CD4-positive, alpha-beta T cell (primary cell): ENCODE data around the gene MIX23. TPM values are rescaled to one million over a fixed set of nuclear protein-coding genes. Genes with fewer than 3 reads are reported as not detected.

Experiments used
- ATAC-seq: fragments of 200-7000 bp; cut with Tn5 transposase; one replicate; pipeline ENCODE4 v1.10.0; 2022; ENCODE audit warnings: mild to moderate bottlenecking; ENCODE audit not compliant: poor library complexity
- CTCF ChIA-PET: fragments of 350-600 bp; sonication (Branson Sonifier 250); formaldehyde crosslinking; loops from one replicate; lab custom pipeline; 2021; ENCODE audit warnings: antibody characterized with exemption, inconsistent platforms; lab: Charles Lee
- POLR2A ChIA-PET: fragments of 350-600 bp; sonication (Branson Sonifier 250); formaldehyde crosslinking; loops from one replicate; lab custom pipeline; 2021; ENCODE audit warnings: antibody characterized with exemption, inconsistent platforms; lab: Charles Lee
- DNase-seq, 14 experiments: peaks; one replicate each; pipeline ENCODE4 v3.0.0-alpha.2; 2013 to 2020; ENCODE audit warnings: mixed read lengths in 2 of 14
- H3K27ac ChIP-seq, 2 donors: one replicate each; pipeline versions ENCODE4 v1.5.1 to v1.7.0; 2013; ENCODE audit warnings: low read length in 2 of 2, low read depth in 1 of 2, mild to moderate bottlenecking in 1 of 2
- H3K27me3 ChIP-seq, 2 experiments: 1 replicate in 1 of 2; 2 replicates in 1 of 2; pipeline versions ENCODE4 v1.6.1 to v1.7.0; 2013; ENCODE audit warnings: low read length in 2 of 2, control low read depth in 1 of 2, mild to moderate bottlenecking in 1 of 2, moderate library complexity in 1 of 2; ENCODE audit not compliant: insufficient read depth in 2 of 2, control insufficient read depth in 1 of 2
- H3K36me3 ChIP-seq: one replicate; pipeline ENCODE4 v1.6.1; 2013; ENCODE audit warnings: low read length, control low read depth; ENCODE audit not compliant: insufficient read depth
- H3K4me1 ChIP-seq: one replicate; pipeline ENCODE4 v1.6.1; 2013; ENCODE audit warnings: low read length, control low read depth; ENCODE audit not compliant: insufficient read depth
- H3K4me3 ChIP-seq: one replicate; pipeline ENCODE4 v1.5.1; 2013; ENCODE audit warnings: mild to moderate bottlenecking, low read length, moderate library complexity
- H3K9me3 ChIP-seq, 2 experiments: 1 replicate in 1 of 2; 2 replicates in 1 of 2; pipeline versions ENCODE4 v1.6.1 to v1.7.0; 2013; ENCODE audit warnings: low read length in 2 of 2, mild to moderate bottlenecking in 2 of 2, control low read depth in 1 of 2, moderate library complexity in 1 of 2; ENCODE audit not compliant: control insufficient read depth in 1 of 2, insufficient read depth in 1 of 2
- H3K27ac Mint-ChIP-seq: one replicate; pipeline ENCODE4 v1.8.0; 2020; ENCODE audit warnings: mixed read lengths
- H3K27me3 Mint-ChIP-seq: one replicate; pipeline ENCODE4 v1.8.0; 2021; ENCODE audit warnings: mixed read lengths
- H3K36me3 Mint-ChIP-seq: one replicate; pipeline ENCODE4 v1.8.0; 2021; ENCODE audit warnings: low read depth, mixed read lengths
- H3K4me1 Mint-ChIP-seq: one replicate; pipeline ENCODE4 v1.8.0; 2021; ENCODE audit warnings: low read depth, mixed read lengths
- H3K4me3 Mint-ChIP-seq: one replicate; pipeline ENCODE4 v1.8.0; 2020; ENCODE audit warnings: mild to moderate bottlenecking, mixed read lengths
- H3K9me3 Mint-ChIP-seq: one replicate; pipeline ENCODE4 v1.8.0; 2020; ENCODE audit warnings: mixed read lengths
- intact Hi-C, 2 experiments: fragments of 100-400 bp; cut with DNase I in 1 of 2; cut with micrococcal nuclease in 1 of 2; formaldehyde crosslinking; loops; one replicate each; pipeline versions ENCODE4 v1.15.1 to v1.9.0; 2023 to 2025; cut with DNase I, micrococcal nuclease
- total RNA-seq, 174 experiments: library from RNA in 2 of 174; stranded (reverse) in 2 of 174; gene quantifications; one replicate each; pipeline ENCODE4 v1.2.3 and lab custom pipeline; 2021 to 2026
- TF ChIP-seq, protein P1 (sequence below): fragments of 200-600 bp; IDR thresholded peaks from one replicate; pipeline ENCODE4 v1.8.0; 2022; ENCODE audit warnings: antibody characterized with exemption, mild to moderate bottlenecking

Gene MIX23
- total RNA-seq, 2 experiments from 2014 or later: 12.4 to 17.5 TPM

GRCh38 chr3:122349171-122349570 is 33.9 kb downstream of the MIX23 start:
- H3K4me3 Mint-ChIP-seq: no peak overlapping the region
- CTCF ChIA-PET: interaction anchor here (0.6 to 1.6 kb wide), 3 partner anchors 10 to 265 kb away, joined by 3 to 5 read pairs (median 3); no protein-coding TSS in a partner anchor

GRCh38 chr3:122343654-122344053 is 39.4 kb downstream of the MIX23 start:
- CTCF ChIA-PET: no interaction called here
- no peak overlapping the region for H3K4me3 Mint-ChIP-seq
- ATAC-seq (no peak), DNase-seq (no peak)
- no peaks in the 10 kb centered on the region for H3K4me1 Mint-ChIP-seq
- Histone ChIP-seq H3K4me3 (no peak overlapping the region), H3K36me3 (no peaks in the 10 kb centered on the region), H3K27ac (no peak overlapping the region), H3K4me1 (no peaks in the 10 kb centered on the region), H3K27me3 (no peaks in the 10 kb centered on the region), H3K9me3 (peaks cover 0 to 8% of the 10 kb centered on the region in 2 experiments)
- POLR2A ChIA-PET: no interaction called here
- H3K27ac Mint-ChIP-seq: no peak overlapping the region
- peaks cover 4% of the 10 kb centered on the region for H3K9me3 Mint-ChIP-seq
- no peaks in the 10 kb centered on the region for H3K36me3 Mint-ChIP-seq
- H3K27me3 Mint-ChIP-seq: peaks cover 5% of the 10 kb centered on the region
- TF ChIP-seq, protein P1, sequence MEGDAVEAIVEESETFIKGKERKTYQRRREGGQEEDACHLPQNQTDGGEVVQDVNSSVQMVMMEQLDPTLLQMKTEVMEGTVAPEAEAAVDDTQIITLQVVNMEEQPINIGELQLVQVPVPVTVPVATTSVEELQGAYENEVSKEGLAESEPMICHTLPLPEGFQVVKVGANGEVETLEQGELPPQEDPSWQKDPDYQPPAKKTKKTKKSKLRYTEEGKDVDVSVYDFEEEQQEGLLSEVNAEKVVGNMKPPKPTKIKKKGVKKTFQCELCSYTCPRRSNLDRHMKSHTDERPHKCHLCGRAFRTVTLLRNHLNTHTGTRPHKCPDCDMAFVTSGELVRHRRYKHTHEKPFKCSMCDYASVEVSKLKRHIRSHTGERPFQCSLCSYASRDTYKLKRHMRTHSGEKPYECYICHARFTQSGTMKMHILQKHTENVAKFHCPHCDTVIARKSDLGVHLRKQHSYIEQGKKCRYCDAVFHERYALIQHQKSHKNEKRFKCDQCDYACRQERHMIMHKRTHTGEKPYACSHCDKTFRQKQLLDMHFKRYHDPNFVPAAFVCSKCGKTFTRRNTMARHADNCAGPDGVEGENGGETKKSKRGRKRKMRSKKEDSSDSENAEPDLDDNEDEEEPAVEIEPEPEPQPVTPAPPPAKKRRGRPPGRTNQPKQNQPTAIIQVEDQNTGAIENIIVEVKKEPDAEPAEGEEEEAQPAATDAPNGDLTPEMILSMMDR: no peak
- intact Hi-C loops: no loop called here

More at GRCh38 chr3:122349171-122349570, 33.9 kb downstream of the MIX23 start:
- POLR2A ChIA-PET: no interaction called here
- ATAC-seq (no peak), DNase-seq (no peak)
- Histone ChIP-seq H3K36me3 (no peaks in the 10 kb centered on the region), H3K27me3 (no peaks in the 10 kb centered on the region), H3K4me1 (no peaks in the 10 kb centered on the region), H3K4me3 (no peak overlapping the region), H3K27ac (no peak overlapping the region), H3K9me3 (peaks cover 0 to 8% of the 10 kb centered on the region in 2 experiments)
- H3K27ac Mint-ChIP-seq: no peak overlapping the region
- intact Hi-C loops: no loop called here
- H3K9me3 Mint-ChIP-seq: peaks cover 4% of the 10 kb centered on the region
- no peaks in the 10 kb centered on the region for H3K36me3 Mint-ChIP-seq
- TF ChIP-seq, protein P1: no peak
- no peaks in the 10 kb centered on the region for H3K27me3 Mint-ChIP-seq
- no peaks in the 10 kb centered on the region for H3K4me1 Mint-ChIP-seq

- Mint-ChIP-seq H3K9me3 (peaks cover 1% of the 10 kb centered on the region), H3K4me3 (no peak overlapping the region), H3K36me3 (no peaks in the 10 kb centered on the region), H3K4me1 (no peaks in the 10 kb centered on the region), H3K27ac (no peak overlapping the region), H3K27me3 (peaks cover 5% of the 10 kb centered on the region)
- H3K4me3 ChIP-seq: no peak overlapping the region
- no peaks in the 10 kb centered on the region for H3K36me3 ChIP-seq
- H3K27ac ChIP-seq: no peak overlapping the region
- ATAC-seq (no peak), DNase-seq (no peak)
- peaks cover 0 to 1% of the 10 kb centered on the region in 2 experiments for H3K9me3 ChIP-seq
- intact Hi-C loops: no loop called here
- POLR2A ChIA-PET: no interaction called here
- CTCF ChIA-PET: no interaction called here
- no peaks in the 10 kb centered on the region for H3K27me3 ChIP-seq
- TF ChIP-seq, protein P1: no peak
- H3K4me1 ChIP-seq: no peaks in the 10 kb centered on the region
These were observed 40.2 kb downstream of the MIX23 start for GRCh38 chr3:122342803-122343202.
